ENCODE results near the gene SIPA1L3. TPM values are rescaled to one million over a fixed set of nuclear protein-coding genes. Genes with fewer than 3 reads are reported as not detected.

Gene SIPA1L3
- polyA plus RNA-seq, 2 of the 4 experiments (the other 2 are of a cell fraction) = 28.9 to 50.6 TPM

DNA sequence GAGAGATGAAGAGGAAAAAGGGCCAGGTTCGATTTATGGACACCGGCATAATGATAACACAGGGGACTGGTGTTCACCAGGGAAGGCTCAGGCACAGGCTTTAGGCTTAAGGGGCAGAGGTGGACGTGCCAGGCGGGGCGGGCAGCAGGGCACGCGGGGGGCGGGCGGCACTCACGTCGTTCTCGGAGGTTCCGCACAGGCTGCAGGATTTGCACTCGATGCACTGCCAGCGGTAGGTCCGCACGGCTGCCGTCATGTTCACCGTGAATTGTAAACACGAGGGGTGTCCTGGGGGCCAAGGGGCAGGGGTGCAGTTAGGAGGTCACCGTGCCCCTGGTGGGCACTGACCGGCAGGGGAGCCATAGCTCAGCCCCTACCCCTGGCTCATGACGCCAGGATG is 306.5 kb downstream of the SIPA1L3 start:
- H3K4me3 ChIP-seq = no peak overlapping the region
- H3K9me3 ChIP-seq = no peaks in the 10 kb centered on the region
- H3K4me2 ChIP-seq = no peak overlapping the region
- no peak overlapping the region for H3K27ac ChIP-seq
- CTCF ChIA-PET = interaction anchor here (0.7 to 4.0 kb wide), 8 partner anchors 14 to 315 kb away, joined by 3 to 20 read pairs (median 8); no protein-coding TSS in a partner anchor
- TF ChIP-seq, protein P1, sequence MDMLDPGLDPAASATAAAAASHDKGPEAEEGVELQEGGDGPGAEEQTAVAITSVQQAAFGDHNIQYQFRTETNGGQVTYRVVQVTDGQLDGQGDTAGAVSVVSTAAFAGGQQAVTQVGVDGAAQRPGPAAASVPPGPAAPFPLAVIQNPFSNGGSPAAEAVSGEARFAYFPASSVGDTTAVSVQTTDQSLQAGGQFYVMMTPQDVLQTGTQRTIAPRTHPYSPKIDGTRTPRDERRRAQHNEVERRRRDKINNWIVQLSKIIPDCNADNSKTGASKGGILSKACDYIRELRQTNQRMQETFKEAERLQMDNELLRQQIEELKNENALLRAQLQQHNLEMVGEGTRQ (IDR thresholded peaks at IDR 0.05) = no peak
- TF ChIP-seq, protein P2, sequence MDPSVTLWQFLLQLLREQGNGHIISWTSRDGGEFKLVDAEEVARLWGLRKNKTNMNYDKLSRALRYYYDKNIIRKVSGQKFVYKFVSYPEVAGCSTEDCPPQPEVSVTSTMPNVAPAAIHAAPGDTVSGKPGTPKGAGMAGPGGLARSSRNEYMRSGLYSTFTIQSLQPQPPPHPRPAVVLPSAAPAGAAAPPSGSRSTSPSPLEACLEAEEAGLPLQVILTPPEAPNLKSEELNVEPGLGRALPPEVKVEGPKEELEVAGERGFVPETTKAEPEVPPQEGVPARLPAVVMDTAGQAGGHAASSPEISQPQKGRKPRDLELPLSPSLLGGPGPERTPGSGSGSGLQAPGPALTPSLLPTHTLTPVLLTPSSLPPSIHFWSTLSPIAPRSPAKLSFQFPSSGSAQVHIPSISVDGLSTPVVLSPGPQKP (IDR thresholded peaks at IDR 0.05; ENCODE audit: low read depth, low read length) = no peak
- no peak for TF ChIP-seq GATA3 (IDR thresholded peaks at IDR 0.05; ENCODE audit: borderline replicate concordance)
- no peak for TF ChIP-seq CHD4 (IDR thresholded peaks at IDR 0.05; ENCODE audit: borderline replicate concordance)
- no peak for TF ChIP-seq EHF (CRISPR knock-in tag; IDR thresholded peaks at IDR 0.05)
- no peak for TF ChIP-seq ESRRA (IDR thresholded peaks at IDR 0.05; ENCODE audit: borderline replicate concordance, low read length)
- no peak for TF ChIP-seq HOXB13 (CRISPR knock-in tag; IDR thresholded peaks at IDR 0.05; ENCODE audit: low read depth)
- TF ChIP-seq SMC3 (IDR thresholded peaks at IDR 0.05) = no peak
- TF ChIP-seq NPAS2 (CRISPR knock-in tag; IDR thresholded peaks at IDR 0.05; ENCODE audit: borderline replicate concordance) = no peak
- no peak for TF ChIP-seq KDM5A (IDR thresholded peaks at IDR 0.05)
- TF ChIP-seq, protein P3, sequence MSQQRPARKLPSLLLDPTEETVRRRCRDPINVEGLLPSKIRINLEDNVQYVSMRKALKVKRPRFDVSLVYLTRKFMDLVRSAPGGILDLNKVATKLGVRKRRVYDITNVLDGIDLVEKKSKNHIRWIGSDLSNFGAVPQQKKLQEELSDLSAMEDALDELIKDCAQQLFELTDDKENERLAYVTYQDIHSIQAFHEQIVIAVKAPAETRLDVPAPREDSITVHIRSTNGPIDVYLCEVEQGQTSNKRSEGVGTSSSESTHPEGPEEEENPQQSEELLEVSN (IDR thresholded peaks at IDR 0.05; ENCODE audit: borderline replicate concordance, low read depth) = no peak
- 87% methylated on average over 23 of the region's 23 CpGs for WGBS (ENCODE audit: missing lambda C conversion rate)
- FAIRE-seq = no peak
- H3K4me1 ChIP-seq = peaks cover 24% of the 10 kb centered on the region; the same call in 2 of the 3 replicates
- POLR2A ChIA-PET = interaction anchor here (1.0 kb wide), 1 partner anchor 11 kb away, joined by 3 read pairs; no protein-coding TSS in a partner anchor
- no peak for DNase-seq (ENCODE audit: low read depth in 1 of 2, low spot score in 1 of 2)
- ATAC-seq = no peak

DNA sequence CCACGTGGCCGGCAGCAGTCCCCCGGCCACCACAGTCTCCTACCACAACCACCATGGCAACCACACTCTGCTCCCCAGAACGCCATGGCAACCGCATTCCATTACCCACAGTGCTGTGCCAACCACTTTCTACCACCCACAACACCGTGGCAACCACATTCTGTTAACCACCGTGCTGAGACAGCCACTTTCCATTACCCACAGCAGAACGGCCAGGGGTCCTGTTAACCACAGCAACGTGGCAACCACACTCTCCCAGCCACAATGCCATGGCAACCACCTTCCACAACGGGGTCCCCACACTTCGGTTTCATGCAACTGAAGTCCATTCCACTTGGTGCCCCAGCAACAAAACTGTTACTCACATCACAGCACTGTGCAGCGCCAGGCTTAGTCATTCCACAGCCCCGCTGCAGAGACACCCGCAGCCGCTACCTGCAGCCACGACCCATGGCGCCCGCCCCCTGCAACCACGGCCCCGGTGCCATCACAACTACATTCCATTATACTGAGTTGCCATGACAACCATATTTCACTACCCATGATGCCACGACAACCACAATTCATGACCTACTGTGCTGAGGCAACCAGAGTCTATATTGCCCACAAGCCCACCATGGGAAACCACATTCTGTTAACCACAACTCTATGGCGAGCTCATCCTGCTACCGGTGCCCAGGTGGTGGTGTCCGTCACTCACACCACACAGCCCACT is 307.1 kb downstream of the SIPA1L3 start:
- Histone ChIP-seq H3K9me3 (no peaks in the 10 kb centered on the region), H3K4me2 (no peak overlapping the region), H3K27ac (no peak overlapping the region), H3K4me1 (peaks cover 24% of the 10 kb centered on the region; the same call in 2 of the 3 replicates), H3K4me3 (no peak overlapping the region)
- ChIA-PET POLR2A (no interaction called here), CTCF (interaction anchor here (0.6 to 4.0 kb wide), 7 partner anchors 11 to 311 kb away, joined by 3 to 20 read pairs (median 5); partner anchors contain the start of gene CATSPERG)
- WGBS (ENCODE audit: missing lambda C conversion rate) = 74% methylated on average over 24 of the region's 24 CpGs
- DNase-seq (ENCODE audit: low read depth in 1 of 2, low spot score in 1 of 2) = peak in 1 of 2 experiments; percentile 81
- ATAC-seq = peak; percentile 37 to 46
- TF ChIP-seq FOSL2 (IDR thresholded peaks at IDR 0.05) = no peak
- TF ChIP-seq FOSL2 (CRISPR knock-in tag; IDR thresholded peaks at IDR 0.05) = 0 out of 2 replicates have a peak, but pooled peaks have one; percentile 21
- TF ChIP-seq, protein P4, sequence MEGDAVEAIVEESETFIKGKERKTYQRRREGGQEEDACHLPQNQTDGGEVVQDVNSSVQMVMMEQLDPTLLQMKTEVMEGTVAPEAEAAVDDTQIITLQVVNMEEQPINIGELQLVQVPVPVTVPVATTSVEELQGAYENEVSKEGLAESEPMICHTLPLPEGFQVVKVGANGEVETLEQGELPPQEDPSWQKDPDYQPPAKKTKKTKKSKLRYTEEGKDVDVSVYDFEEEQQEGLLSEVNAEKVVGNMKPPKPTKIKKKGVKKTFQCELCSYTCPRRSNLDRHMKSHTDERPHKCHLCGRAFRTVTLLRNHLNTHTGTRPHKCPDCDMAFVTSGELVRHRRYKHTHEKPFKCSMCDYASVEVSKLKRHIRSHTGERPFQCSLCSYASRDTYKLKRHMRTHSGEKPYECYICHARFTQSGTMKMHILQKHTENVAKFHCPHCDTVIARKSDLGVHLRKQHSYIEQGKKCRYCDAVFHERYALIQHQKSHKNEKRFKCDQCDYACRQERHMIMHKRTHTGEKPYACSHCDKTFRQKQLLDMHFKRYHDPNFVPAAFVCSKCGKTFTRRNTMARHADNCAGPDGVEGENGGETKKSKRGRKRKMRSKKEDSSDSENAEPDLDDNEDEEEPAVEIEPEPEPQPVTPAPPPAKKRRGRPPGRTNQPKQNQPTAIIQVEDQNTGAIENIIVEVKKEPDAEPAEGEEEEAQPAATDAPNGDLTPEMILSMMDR (IDR thresholded peaks at IDR 0.05) = no peak
- TF ChIP-seq KDM5A (IDR thresholded peaks at IDR 0.05) = no peak
- TF ChIP-seq NR3C1 (IDR thresholded peaks at IDR 0.05) = no peak
- TF ChIP-seq PHF8 (IDR thresholded peaks at IDR 0.05; ENCODE audit: borderline replicate concordance, low read depth) = no peak
- TF ChIP-seq MAFK (IDR thresholded peaks at IDR 0.05; ENCODE audit: partially characterized antibody) = peak; percentile 30
- no peak for TF ChIP-seq NFE2L2 (conservative IDR thresholded peaks at IDR 0.05; ENCODE audit: low read length)
- no peak for TF ChIP-seq ZSCAN20 (CRISPR knock-in tag; IDR thresholded peaks at IDR 0.05)
- no peak for FAIRE-seq
